Esophagus muscularis mucosa (tissue), 3 donors: ENCODE measurements around the gene KAT2B.

ENCODE experiments used
- CTCF ChIP-seq, 3 experiments: fragments of 200-600 bp in 2 of 3; fragments of 450-650 bp in 1 of 3; sonication (generic) in 2 of 3; IDR thresholded peaks; one replicate each; pipeline ENCODE4 v1.5.1; 2017 to 2019; ENCODE audit warnings: antibody characterized with exemption in 3 of 3, mild to moderate bottlenecking in 2 of 3, moderate library complexity in 1 of 3
- POLR2AphosphoS5 ChIP-seq, 2 donors: sonication (generic); formaldehyde crosslinking; IDR thresholded peaks; one replicate each; pipeline ENCODE4 v1.6.1; 2017; ENCODE audit warnings: antibody characterized with exemption in 2 of 2

- TF ChIP-seq CTCF (IDR thresholded peaks at IDR 0.05), result no peak
- TF ChIP-seq POLR2AphosphoS5 (IDR thresholded peaks at IDR 0.05), result peak in 1 of 2 donors; percentile 32
Observed at GRCh38 chr3:20060974-20061685, 20.9 kb downstream of the KAT2B start.
